Stomach smooth muscle (tissue), 2 donors: Measurements from ENCODE around the gene RALGAPA2.

Experiments used
- H3K27ac ChIP-seq: one replicate; pipeline ENCODE4 v1.7.0; 2013; ENCODE audit warnings: mild to moderate bottlenecking, low read length, inconsistent platforms
- H3K27me3 ChIP-seq, 2 donors: one replicate each; pipeline ENCODE4 v1.7.0; 2013; ENCODE audit warnings: low read length in 2 of 2; ENCODE audit not compliant: insufficient read depth in 2 of 2, control insufficient read depth in 1 of 2
- H3K36me3 ChIP-seq, 2 donors: one replicate each; pipeline ENCODE4 v1.7.0; 2013; ENCODE audit warnings: low read length in 2 of 2; ENCODE audit not compliant: control insufficient read depth in 2 of 2, insufficient read depth in 2 of 2
- H3K4me1 ChIP-seq: one replicate; pipeline ENCODE4 v1.7.0; 2013; ENCODE audit warnings: low read length; ENCODE audit not compliant: control insufficient read depth, insufficient read depth
- H3K4me3 ChIP-seq, 2 donors: one replicate each; pipeline ENCODE4 v1.7.0; 2013; ENCODE audit warnings: low read length in 2 of 2
- H3K9ac ChIP-seq, 2 donors: one replicate each; pipeline ENCODE4 v1.7.0; 2013; ENCODE audit warnings: low read length in 2 of 2, mild to moderate bottlenecking in 1 of 2
- H3K9me3 ChIP-seq, 2 donors: one replicate each; pipeline ENCODE4 v1.7.0; 2013; ENCODE audit warnings: low read length in 2 of 2; ENCODE audit not compliant: control insufficient read depth in 2 of 2
- donor health status: healthy.
- donor health status: Pancreatic carcinoma.

The RALGAPA2 gene

GRCh38 chr20:20524756-20525155 is 187.7 kb downstream of the RALGAPA2 start:
- Histone ChIP-seq H3K36me3 (peaks cover 6 to 7% of the 10 kb centered on the region in 2 donors), H3K27me3 (no peaks in the 10 kb centered on the region), H3K27ac (no peak overlapping the region), H3K9me3 (no peaks in the 10 kb centered on the region), H3K4me1 (no peaks in the 10 kb centered on the region), H3K9ac (no peak overlapping the region), H3K4me3 (no peak overlapping the region)

GRCh38 chr20:20521736-20522135 is 190.7 kb downstream of the RALGAPA2 start:
- no peaks in the 10 kb centered on the region for H3K27me3 ChIP-seq
- H3K4me3 ChIP-seq: no peak overlapping the region
- H3K27ac ChIP-seq: no peak overlapping the region
- no peaks in the 10 kb centered on the region for H3K9me3 ChIP-seq
- H3K9ac ChIP-seq: no peak overlapping the region
- peaks cover 4 to 6% of the 10 kb centered on the region in 2 donors for H3K36me3 ChIP-seq
- no peaks in the 10 kb centered on the region for H3K4me1 ChIP-seq

GRCh38 chr20:20520776-20521175 is 191.7 kb downstream of the RALGAPA2 start:
- Histone ChIP-seq H3K27me3 (no peaks in the 10 kb centered on the region), H3K4me1 (no peaks in the 10 kb centered on the region), H3K4me3 (no peak overlapping the region), H3K36me3 (peaks cover 6% of the 10 kb centered on the region in 2 donors), H3K27ac (no peak overlapping the region), H3K9me3 (no peaks in the 10 kb centered on the region), H3K9ac (no peak overlapping the region)

GRCh38 chr20:20519269-20519668 is 193.2 kb downstream of the RALGAPA2 start:
- no peak overlapping the region for H3K4me3 ChIP-seq
- H3K9me3 ChIP-seq: no peaks in the 10 kb centered on the region
- H3K9ac ChIP-seq: no peak overlapping the region
- H3K27ac ChIP-seq: no peak overlapping the region
- H3K4me1 ChIP-seq: no peaks in the 10 kb centered on the region
- peaks cover 6 to 12% of the 10 kb centered on the region in 2 donors for H3K36me3 ChIP-seq
- H3K27me3 ChIP-seq: no peaks in the 10 kb centered on the region

GRCh38 chr20:20518263-20518662 is 194.2 kb downstream of the RALGAPA2 start:
- Histone ChIP-seq H3K4me3 (no peak overlapping the region), H3K4me1 (no peaks in the 10 kb centered on the region), H3K27me3 (no peaks in the 10 kb centered on the region), H3K9me3 (no peaks in the 10 kb centered on the region), H3K9ac (no peak overlapping the region), H3K27ac (no peak overlapping the region), H3K36me3 (peaks cover 6 to 18% of the 10 kb centered on the region in 2 donors)

GRCh38 chr20:20517296-20517695 is 195.1 kb downstream of the RALGAPA2 start:
- no peaks in the 10 kb centered on the region for H3K27me3 ChIP-seq
- H3K36me3 ChIP-seq: peaks cover 11 to 24% of the 10 kb centered on the region in 2 donors
- H3K27ac ChIP-seq: no peak overlapping the region
- H3K4me3 ChIP-seq: no peak overlapping the region
- no peak overlapping the region for H3K9ac ChIP-seq
- no peaks in the 10 kb centered on the region for H3K9me3 ChIP-seq
- no peaks in the 10 kb centered on the region for H3K4me1 ChIP-seq

- peaks cover 5 to 23% of the 10 kb centered on the region in 2 donors for H3K36me3 ChIP-seq
- H3K9ac ChIP-seq: no peak overlapping the region
- H3K27ac ChIP-seq: no peak overlapping the region
- no peaks in the 10 kb centered on the region for H3K4me1 ChIP-seq
- no peak overlapping the region for H3K4me3 ChIP-seq
- no peaks in the 10 kb centered on the region for H3K9me3 ChIP-seq
- H3K27me3 ChIP-seq: no peaks in the 10 kb centered on the region
Observed at GRCh38 chr20:20513720-20514119, 198.7 kb downstream of the RALGAPA2 start.

GRCh38 chr20:20505554-20505953 is 206.9 kb downstream of the RALGAPA2 start:
- Histone ChIP-seq H3K27ac (no peak overlapping the region), H3K9me3 (no peaks in the 10 kb centered on the region), H3K27me3 (no peaks in the 10 kb centered on the region), H3K36me3 (peaks cover 10 to 17% of the 10 kb centered on the region in 2 donors), H3K4me3 (no peak overlapping the region), H3K9ac (no peak overlapping the region), H3K4me1 (no peaks in the 10 kb centered on the region)

- Histone ChIP-seq H3K27ac (no peak overlapping the region), H3K9ac (no peak overlapping the region), H3K27me3 (no peaks in the 10 kb centered on the region), H3K9me3 (no peaks in the 10 kb centered on the region), H3K36me3 (peaks cover 10 to 16% of the 10 kb centered on the region in 2 donors), H3K4me1 (no peaks in the 10 kb centered on the region), H3K4me3 (no peak overlapping the region)
Observed at GRCh38 chr20:20503777-20504530, 208.5 kb downstream of the RALGAPA2 start.

GRCh38 chr20:20501128-20501527 is 211.3 kb downstream of the RALGAPA2 start:
- Histone ChIP-seq H3K36me3 (peaks cover 10 to 18% of the 10 kb centered on the region in 2 donors), H3K9ac (no peak overlapping the region), H3K27me3 (no peaks in the 10 kb centered on the region), H3K27ac (no peak overlapping the region), H3K4me1 (peaks cover 9% of the 10 kb centered on the region), H3K4me3 (no peak overlapping the region), H3K9me3 (no peaks in the 10 kb centered on the region)

- peaks cover 10 to 18% of the 10 kb centered on the region in 2 donors for H3K36me3 ChIP-seq
- H3K27ac ChIP-seq: no peak overlapping the region
- no peaks in the 10 kb centered on the region for H3K27me3 ChIP-seq
- H3K4me1 ChIP-seq: peaks cover 9% of the 10 kb centered on the region
- H3K9me3 ChIP-seq: no peaks in the 10 kb centered on the region
- no peak overlapping the region for H3K4me3 ChIP-seq
- H3K9ac ChIP-seq: no peak overlapping the region
Observed at GRCh38 chr20:20500312-20500711, 212.1 kb downstream of the RALGAPA2 start.
